WTC11 (cell line): Measurements from ENCODE around the gene KRT86. TPM values are rescaled to one million over a fixed set of nuclear protein-coding genes. Genes with fewer than 3 reads are reported as not detected.

Experiments used
- ATAC-seq: fragments of 200-7000 bp; cut with Tn5 transposase; 2 replicates; pipeline ENCODE4 v1.10.0; 2021; ENCODE audit warnings: mild to moderate bottlenecking, moderate library complexity
- CTCF ChIA-PET: fragments of 300-600 bp; sonication (Branson Sonifier 250); formaldehyde crosslinking; loops from one replicate; lab custom pipeline; 2021; ENCODE audit warnings: antibody characterized with exemption; lab: Charles Lee
- POLR2A ChIA-PET: fragments of 350-600 bp; sonication (Branson Sonifier 250); formaldehyde crosslinking; loops from one replicate; lab custom pipeline; 2021; ENCODE audit warnings: antibody characterized with exemption; lab: Charles Lee
- DNase-seq: peaks from one replicate; pipeline ENCODE4 v3.0.0; 2021; ENCODE audit warnings: low spot score
- H3K27ac Mint-ChIP-seq: 2 replicates; pipeline ENCODE4 v1.8.0; 2021; ENCODE audit warnings: mixed read lengths
- H3K27me3 Mint-ChIP-seq: 2 replicates; pipeline ENCODE4 v1.8.0; 2021; ENCODE audit warnings: low read depth, mild to moderate bottlenecking, moderate library complexity, mixed read lengths
- H3K36me3 Mint-ChIP-seq: 2 replicates; pipeline ENCODE4 v1.8.0; 2021; ENCODE audit warnings: mixed read lengths
- H3K4me1 Mint-ChIP-seq: 2 replicates; pipeline ENCODE4 v1.8.0; 2022; ENCODE audit warnings: mixed read lengths
- H3K4me3 Mint-ChIP-seq: 2 replicates; pipeline ENCODE4 v1.8.0; 2021; ENCODE audit warnings: mild to moderate bottlenecking, moderate library complexity, mixed read lengths
- H3K9me3 Mint-ChIP-seq: 2 replicates; pipeline ENCODE4 v1.8.0; 2021; ENCODE audit warnings: mixed read lengths
- FOXJ3 ChIP-seq: sonication (generic); formaldehyde crosslinking; IDR thresholded peaks from 2 replicates; pipeline ENCODE4 v1.9.0; 2021; ENCODE audit warnings: missing genetic modification reagents, mild to moderate bottlenecking, borderline replicate concordance
- FOXK1 ChIP-seq: sonication (generic); formaldehyde crosslinking; IDR thresholded peaks from 2 replicates; pipeline ENCODE4 v1.8.0; 2022; ENCODE audit warnings: mild to moderate bottlenecking, moderate library complexity, missing genetic modification reagents
- GRHL2 ChIP-seq: fragments of 250-450 bp; sonication (Bioruptor Pico); IDR thresholded peaks from 2 replicates; pipeline ENCODE4 v1.8.0; 2022; ENCODE audit warnings: mild to moderate bottlenecking, moderate library complexity; ENCODE audit not compliant: insufficient replicate concordance, severe bottlenecking
- KAT7 ChIP-seq: sonication (generic); formaldehyde crosslinking; IDR thresholded peaks from 2 replicates; pipeline ENCODE4 v1.8.1; 2023; ENCODE audit warnings: missing genetic modification reagents, mild to moderate bottlenecking, borderline replicate concordance
- NFE2L1 ChIP-seq: sonication (generic); formaldehyde crosslinking; IDR thresholded peaks from 2 replicates; pipeline ENCODE4 v1.8.1; 2023; ENCODE audit warnings: missing genetic modification reagents
- OVOL2 ChIP-seq: fragments of 250-450 bp; sonication (Bioruptor Pico); IDR thresholded peaks from 2 replicates; pipeline ENCODE4 v1.9.0; 2021; ENCODE audit warnings: mild to moderate bottlenecking, borderline replicate concordance
- RELA ChIP-seq: sonication (generic); formaldehyde crosslinking; IDR thresholded peaks from 2 replicates; pipeline ENCODE4 v1.8.1; 2022; ENCODE audit warnings: missing genetic modification reagents, mild to moderate bottlenecking, borderline replicate concordance
- TEAD1 ChIP-seq: sonication (generic); formaldehyde crosslinking; IDR thresholded peaks from 2 replicates; pipeline ENCODE4 v1.8.0; 2022; ENCODE audit warnings: mild to moderate bottlenecking, missing genetic modification reagents
- ZBTB21 ChIP-seq: sonication (generic); formaldehyde crosslinking; IDR thresholded peaks from 2 replicates; pipeline ENCODE4 v1.8.1; 2023; ENCODE audit warnings: mild to moderate bottlenecking, missing genetic modification reagents, borderline replicate concordance
- ZNF121 ChIP-seq: sonication (generic); formaldehyde crosslinking; IDR thresholded peaks from 2 replicates; pipeline ENCODE4 v1.8.0; 2023; ENCODE audit warnings: missing genetic modification reagents
- ZNF671 ChIP-seq: fragments of 250-450 bp; sonication (Bioruptor Pico); IDR thresholded peaks from 2 replicates; pipeline ENCODE4 v1.8.0; 2021; ENCODE audit warnings: mild to moderate bottlenecking
- total RNA-seq: library from RNA; stranded (reverse); gene quantifications from 3 replicates; pipeline ENCODE4 v1.2.3, GENCODE V29; 2021
- TF ChIP-seq, protein P1 (sequence below): fragments of 250-450 bp; sonication (Bioruptor Pico); IDR thresholded peaks from 2 replicates; pipeline ENCODE4 v2.1.2; 2022; ENCODE audit warnings: mild to moderate bottlenecking, moderate library complexity
- TF ChIP-seq, protein P2 (sequence below): sonication (generic); formaldehyde crosslinking; IDR thresholded peaks from 2 replicates; pipeline ENCODE4 v1.8.0; 2023; ENCODE audit warnings: mild to moderate bottlenecking, missing genetic modification reagents
- TF ChIP-seq, protein P3 (sequence below): sonication (generic); formaldehyde crosslinking; IDR thresholded peaks from 2 replicates; pipeline ENCODE4 v1.8.0; 2022; ENCODE audit warnings: missing genetic modification reagents
- TF ChIP-seq, protein P4 (sequence below): fragments of 250-450 bp; sonication (Bioruptor Pico); IDR thresholded peaks from 2 replicates; pipeline ENCODE4 v1.9.0; 2021; ENCODE audit warnings: mild to moderate bottlenecking, borderline replicate concordance
- TF ChIP-seq, protein P5 (sequence below): sonication (generic); formaldehyde crosslinking; conservative IDR thresholded peaks from 2 replicates; pipeline ENCODE4 v1.8.1; 2023; ENCODE audit warnings: mild to moderate bottlenecking, low read depth, missing genetic modification reagents, moderate library complexity

Gene KRT86
- total RNA-seq, 1 experiment from 2014 or later: 0.11 TPM

DNA sequence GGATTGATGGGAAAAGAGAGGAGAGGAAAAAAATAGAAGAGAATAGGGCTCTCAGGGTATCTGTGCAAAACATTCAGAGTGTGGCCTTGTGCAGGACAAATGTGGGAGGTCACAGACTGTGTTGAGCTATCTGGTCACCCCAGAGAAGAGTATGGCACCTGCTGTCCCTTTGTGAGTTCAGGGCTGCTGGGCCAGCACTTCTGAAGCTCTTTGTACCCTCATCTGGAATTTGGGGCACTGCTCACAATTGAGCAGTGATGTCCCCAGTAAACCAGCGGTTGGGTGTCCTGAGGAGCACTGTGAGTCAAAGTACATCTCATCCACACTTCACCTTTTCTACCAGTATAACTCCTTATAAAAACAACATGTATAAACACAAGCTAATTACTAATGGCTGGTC lies 19.5 kb downstream of the KRT86 start:
- ATAC-seq (no peak), DNase-seq (no peak)
- H3K36me3 Mint-ChIP-seq: no peaks in the 10 kb centered on the region
- no peak overlapping the region for H3K27ac Mint-ChIP-seq
- ChIA-PET POLR2A (no interaction called here), CTCF (interaction anchor here (1.0 to 4.1 kb wide), 4 partner anchors 14 to 72 kb away, joined by 3 to 26 read pairs (median 8); no protein-coding TSS in a partner anchor)
- H3K9me3 Mint-ChIP-seq: no peaks in the 10 kb centered on the region
- no peaks in the 10 kb centered on the region for H3K4me1 Mint-ChIP-seq
- peaks cover 3% of the 10 kb centered on the region for H3K27me3 Mint-ChIP-seq
- H3K4me3 Mint-ChIP-seq: no peak overlapping the region
- TF ChIP-seq, protein P1, sequence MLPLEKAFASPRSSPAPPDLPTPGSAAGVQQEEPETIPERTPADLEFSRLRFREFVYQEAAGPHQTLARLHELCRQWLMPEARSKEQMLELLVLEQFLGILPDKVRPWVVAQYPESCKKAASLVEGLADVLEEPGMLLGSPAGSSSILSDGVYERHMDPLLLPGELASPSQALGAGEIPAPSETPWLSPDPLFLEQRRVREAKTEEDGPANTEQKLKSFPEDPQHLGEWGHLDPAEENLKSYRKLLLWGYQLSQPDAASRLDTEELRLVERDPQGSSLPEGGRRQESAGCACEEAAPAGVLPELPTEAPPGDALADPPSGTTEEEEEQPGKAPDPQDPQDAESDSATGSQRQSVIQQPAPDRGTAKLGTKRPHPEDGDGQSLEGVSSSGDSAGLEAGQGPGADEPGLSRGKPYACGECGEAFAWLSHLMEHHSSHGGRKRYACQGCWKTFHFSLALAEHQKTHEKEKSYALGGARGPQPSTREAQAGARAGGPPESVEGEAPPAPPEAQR (CRISPR knock-in tag): no peak
- TF ChIP-seq OVOL2 (no peak), ZNF671 (CRISPR knock-in tag) (no peak), FOXK1 (CRISPR knock-in tag) (no peak)
- TF ChIP-seq, protein P2, sequence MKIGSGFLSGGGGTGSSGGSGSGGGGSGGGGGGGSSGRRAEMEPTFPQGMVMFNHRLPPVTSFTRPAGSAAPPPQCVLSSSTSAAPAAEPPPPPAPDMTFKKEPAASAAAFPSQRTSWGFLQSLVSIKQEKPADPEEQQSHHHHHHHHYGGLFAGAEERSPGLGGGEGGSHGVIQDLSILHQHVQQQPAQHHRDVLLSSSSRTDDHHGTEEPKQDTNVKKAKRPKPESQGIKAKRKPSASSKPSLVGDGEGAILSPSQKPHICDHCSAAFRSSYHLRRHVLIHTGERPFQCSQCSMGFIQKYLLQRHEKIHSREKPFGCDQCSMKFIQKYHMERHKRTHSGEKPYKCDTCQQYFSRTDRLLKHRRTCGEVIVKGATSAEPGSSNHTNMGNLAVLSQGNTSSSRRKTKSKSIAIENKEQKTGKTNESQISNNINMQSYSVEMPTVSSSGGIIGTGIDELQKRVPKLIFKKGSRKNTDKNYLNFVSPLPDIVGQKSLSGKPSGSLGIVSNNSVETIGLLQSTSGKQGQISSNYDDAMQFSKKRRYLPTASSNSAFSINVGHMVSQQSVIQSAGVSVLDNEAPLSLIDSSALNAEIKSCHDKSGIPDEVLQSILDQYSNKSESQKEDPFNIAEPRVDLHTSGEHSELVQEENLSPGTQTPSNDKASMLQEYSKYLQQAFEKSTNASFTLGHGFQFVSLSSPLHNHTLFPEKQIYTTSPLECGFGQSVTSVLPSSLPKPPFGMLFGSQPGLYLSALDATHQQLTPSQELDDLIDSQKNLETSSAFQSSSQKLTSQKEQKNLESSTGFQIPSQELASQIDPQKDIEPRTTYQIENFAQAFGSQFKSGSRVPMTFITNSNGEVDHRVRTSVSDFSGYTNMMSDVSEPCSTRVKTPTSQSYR: no peak

DNA sequence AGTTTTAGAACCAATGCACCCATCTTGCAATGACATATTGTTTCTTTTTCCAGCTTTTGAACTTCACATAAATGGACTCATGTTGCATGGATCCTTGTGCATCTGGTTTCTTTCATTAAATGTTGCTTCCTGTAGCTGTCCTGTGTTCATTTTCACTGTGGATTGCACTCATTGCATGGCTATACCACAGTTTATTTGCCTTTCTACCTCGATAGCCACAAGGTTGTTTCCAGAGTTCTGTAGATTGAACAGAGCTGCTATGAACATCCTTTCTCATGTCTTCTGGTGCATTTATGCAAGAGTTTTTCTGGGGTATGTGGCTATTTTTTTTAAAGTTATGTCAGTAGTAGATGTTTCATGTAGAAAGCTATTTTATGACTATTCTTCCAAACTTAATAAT lies 20.4 kb downstream of the KRT86 start:
- TF ChIP-seq, protein P3, sequence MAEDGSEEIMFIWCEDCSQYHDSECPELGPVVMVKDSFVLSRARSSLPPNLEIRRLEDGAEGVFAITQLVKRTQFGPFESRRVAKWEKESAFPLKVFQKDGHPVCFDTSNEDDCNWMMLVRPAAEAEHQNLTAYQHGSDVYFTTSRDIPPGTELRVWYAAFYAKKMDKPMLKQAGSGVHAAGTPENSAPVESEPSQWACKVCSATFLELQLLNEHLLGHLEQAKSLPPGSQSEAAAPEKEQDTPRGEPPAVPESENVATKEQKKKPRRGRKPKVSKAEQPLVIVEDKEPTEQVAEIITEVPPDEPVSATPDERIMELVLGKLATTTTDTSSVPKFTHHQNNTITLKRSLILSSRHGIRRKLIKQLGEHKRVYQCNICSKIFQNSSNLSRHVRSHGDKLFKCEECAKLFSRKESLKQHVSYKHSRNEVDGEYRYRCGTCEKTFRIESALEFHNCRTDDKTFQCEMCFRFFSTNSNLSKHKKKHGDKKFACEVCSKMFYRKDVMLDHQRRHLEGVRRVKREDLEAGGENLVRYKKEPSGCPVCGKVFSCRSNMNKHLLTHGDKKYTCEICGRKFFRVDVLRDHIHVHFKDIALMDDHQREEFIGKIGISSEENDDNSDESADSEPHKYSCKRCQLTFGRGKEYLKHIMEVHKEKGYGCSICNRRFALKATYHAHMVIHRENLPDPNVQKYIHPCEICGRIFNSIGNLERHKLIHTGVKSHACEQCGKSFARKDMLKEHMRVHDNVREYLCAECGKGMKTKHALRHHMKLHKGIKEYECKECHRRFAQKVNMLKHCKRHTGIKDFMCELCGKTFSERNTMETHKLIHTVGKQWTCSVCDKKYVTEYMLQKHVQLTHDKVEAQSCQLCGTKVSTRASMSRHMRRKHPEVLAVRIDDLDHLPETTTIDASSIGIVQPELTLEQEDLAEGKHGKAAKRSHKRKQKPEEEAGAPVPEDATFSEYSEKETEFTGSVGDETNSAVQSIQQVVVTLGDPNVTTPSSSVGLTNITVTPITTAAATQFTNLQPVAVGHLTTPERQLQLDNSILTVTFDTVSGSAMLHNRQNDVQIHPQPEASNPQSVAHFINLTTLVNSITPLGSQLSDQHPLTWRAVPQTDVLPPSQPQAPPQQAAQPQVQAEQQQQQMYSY: no peak
- TF ChIP-seq NFE2L1 (CRISPR knock-in tag): no peak
- TF ChIP-seq, protein P4, sequence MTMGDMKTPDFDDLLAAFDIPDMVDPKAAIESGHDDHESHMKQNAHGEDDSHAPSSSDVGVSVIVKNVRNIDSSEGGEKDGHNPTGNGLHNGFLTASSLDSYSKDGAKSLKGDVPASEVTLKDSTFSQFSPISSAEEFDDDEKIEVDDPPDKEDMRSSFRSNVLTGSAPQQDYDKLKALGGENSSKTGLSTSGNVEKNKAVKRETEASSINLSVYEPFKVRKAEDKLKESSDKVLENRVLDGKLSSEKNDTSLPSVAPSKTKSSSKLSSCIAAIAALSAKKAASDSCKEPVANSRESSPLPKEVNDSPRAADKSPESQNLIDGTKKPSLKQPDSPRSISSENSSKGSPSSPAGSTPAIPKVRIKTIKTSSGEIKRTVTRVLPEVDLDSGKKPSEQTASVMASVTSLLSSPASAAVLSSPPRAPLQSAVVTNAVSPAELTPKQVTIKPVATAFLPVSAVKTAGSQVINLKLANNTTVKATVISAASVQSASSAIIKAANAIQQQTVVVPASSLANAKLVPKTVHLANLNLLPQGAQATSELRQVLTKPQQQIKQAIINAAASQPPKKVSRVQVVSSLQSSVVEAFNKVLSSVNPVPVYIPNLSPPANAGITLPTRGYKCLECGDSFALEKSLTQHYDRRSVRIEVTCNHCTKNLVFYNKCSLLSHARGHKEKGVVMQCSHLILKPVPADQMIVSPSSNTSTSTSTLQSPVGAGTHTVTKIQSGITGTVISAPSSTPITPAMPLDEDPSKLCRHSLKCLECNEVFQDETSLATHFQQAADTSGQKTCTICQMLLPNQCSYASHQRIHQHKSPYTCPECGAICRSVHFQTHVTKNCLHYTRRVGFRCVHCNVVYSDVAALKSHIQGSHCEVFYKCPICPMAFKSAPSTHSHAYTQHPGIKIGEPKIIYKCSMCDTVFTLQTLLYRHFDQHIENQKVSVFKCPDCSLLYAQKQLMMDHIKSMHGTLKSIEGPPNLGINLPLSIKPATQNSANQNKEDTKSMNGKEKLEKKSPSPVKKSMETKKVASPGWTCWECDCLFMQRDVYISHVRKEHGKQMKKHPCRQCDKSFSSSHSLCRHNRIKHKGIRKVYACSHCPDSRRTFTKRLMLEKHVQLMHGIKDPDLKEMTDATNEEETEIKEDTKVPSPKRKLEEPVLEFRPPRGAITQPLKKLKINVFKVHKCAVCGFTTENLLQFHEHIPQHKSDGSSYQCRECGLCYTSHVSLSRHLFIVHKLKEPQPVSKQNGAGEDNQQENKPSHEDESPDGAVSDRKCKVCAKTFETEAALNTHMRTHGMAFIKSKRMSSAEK: no peak
- ChIA-PET POLR2A (no interaction called here), CTCF (interaction anchor here (0.9 to 4.1 kb wide), 4 partner anchors 13 to 123 kb away, joined by 3 to 26 read pairs (median 8); no protein-coding TSS in a partner anchor)
- DNase-seq (no peak), ATAC-seq (no peak)
- no peak overlapping the region for H3K4me3 Mint-ChIP-seq
- no peaks in the 10 kb centered on the region for H3K9me3 Mint-ChIP-seq
- H3K27ac Mint-ChIP-seq: no peak overlapping the region
- H3K4me1 Mint-ChIP-seq: no peaks in the 10 kb centered on the region
- H3K36me3 Mint-ChIP-seq: no peaks in the 10 kb centered on the region
- peaks cover 3% of the 10 kb centered on the region for H3K27me3 Mint-ChIP-seq

DNA sequence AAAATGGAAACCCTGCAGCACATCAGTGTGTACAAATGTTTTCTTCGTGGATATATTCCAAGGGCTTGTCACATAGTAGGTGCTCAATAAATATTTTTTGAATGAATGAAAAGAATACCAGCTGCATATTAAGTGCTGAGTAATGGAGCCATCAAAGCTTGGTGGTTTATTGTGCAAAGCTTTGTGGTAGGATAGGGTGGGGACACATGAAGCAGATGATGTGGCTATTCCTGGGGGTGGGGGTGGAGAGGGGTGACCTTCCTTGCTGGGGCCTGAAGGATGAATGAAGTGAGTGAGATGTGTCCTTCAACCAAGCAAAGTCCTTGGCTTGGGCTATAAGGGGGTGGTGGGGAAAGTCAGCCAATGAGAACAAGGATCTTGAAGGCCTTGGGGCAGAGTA lies 21.2 kb downstream of the KRT86 start:
- Mint-ChIP-seq H3K4me3 (no peak overlapping the region), H3K27me3 (peaks cover 3% of the 10 kb centered on the region), H3K36me3 (no peaks in the 10 kb centered on the region), H3K27ac (no peak overlapping the region), H3K4me1 (no peaks in the 10 kb centered on the region), H3K9me3 (no peaks in the 10 kb centered on the region)
- no peak for ATAC-seq
- no peak for DNase-seq
- ChIA-PET CTCF (interaction anchor here (2.7 to 4.1 kb wide), 2 partner anchors 12 to 17 kb away, joined by 12 to 26 read pairs; no protein-coding TSS in a partner anchor), POLR2A (no interaction called here)
- no peak for TF ChIP-seq KAT7 (CRISPR knock-in tag)
- TF ChIP-seq ZNF121 (CRISPR knock-in tag): no peak
- no peak for TF ChIP-seq GRHL2 (CRISPR knock-in tag)
- TF ChIP-seq TEAD1 (CRISPR knock-in tag): no peak
- no peak for TF ChIP-seq ZBTB21 (CRISPR knock-in tag)
- TF ChIP-seq FOXJ3 (CRISPR knock-in tag): no peak
- TF ChIP-seq RELA: no peak
- TF ChIP-seq, protein P5, sequence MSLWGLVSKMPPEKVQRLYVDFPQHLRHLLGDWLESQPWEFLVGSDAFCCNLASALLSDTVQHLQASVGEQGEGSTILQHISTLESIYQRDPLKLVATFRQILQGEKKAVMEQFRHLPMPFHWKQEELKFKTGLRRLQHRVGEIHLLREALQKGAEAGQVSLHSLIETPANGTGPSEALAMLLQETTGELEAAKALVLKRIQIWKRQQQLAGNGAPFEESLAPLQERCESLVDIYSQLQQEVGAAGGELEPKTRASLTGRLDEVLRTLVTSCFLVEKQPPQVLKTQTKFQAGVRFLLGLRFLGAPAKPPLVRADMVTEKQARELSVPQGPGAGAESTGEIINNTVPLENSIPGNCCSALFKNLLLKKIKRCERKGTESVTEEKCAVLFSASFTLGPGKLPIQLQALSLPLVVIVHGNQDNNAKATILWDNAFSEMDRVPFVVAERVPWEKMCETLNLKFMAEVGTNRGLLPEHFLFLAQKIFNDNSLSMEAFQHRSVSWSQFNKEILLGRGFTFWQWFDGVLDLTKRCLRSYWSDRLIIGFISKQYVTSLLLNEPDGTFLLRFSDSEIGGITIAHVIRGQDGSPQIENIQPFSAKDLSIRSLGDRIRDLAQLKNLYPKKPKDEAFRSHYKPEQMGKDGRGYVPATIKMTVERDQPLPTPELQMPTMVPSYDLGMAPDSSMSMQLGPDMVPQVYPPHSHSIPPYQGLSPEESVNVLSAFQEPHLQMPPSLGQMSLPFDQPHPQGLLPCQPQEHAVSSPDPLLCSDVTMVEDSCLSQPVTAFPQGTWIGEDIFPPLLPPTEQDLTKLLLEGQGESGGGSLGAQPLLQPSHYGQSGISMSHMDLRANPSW (CRISPR knock-in tag): no peak
- no peak for TF ChIP-seq ZNF671 (CRISPR knock-in tag)
